ENCODE data around the gene RDH5. TPM values are rescaled to one million over a fixed set of nuclear protein-coding genes. Genes with fewer than 3 reads are reported as not detected.

RDH5 gene
- total RNA-seq, 1 donor from 2014 or later: 3.0 TPM

DNA sequence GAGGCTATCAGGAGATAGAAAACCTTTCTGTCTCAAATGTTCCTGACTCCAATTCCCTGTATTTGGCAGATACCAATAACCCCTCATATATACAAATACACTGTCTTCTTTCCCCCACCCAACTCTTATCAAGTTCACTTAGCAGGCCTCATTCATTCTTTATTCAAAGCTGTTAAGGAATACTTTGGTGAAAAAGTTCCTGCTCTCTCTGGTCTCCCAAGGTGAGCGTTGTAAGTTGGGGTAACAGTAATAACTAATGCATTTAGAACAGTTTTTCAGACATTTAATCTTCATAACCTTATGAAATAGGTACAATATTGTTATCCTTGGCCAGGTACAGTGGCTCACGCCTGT is 18.8 kb downstream of the RDH5 start:
- Mint-ChIP-seq H3K4me3 (peak overlapping the region; percentile 85), H3K27ac (no peak overlapping the region), H3K9me3 (no peaks in the 10 kb centered on the region), H3K27me3 (ENCODE audit: insufficient read depth, low read depth) (peaks cover 4% of the 10 kb centered on the region), H3K36me3 (no peaks in the 10 kb centered on the region), H3K4me1 (peaks cover 31% of the 10 kb centered on the region)
- TF ChIP-seq, protein P1, sequence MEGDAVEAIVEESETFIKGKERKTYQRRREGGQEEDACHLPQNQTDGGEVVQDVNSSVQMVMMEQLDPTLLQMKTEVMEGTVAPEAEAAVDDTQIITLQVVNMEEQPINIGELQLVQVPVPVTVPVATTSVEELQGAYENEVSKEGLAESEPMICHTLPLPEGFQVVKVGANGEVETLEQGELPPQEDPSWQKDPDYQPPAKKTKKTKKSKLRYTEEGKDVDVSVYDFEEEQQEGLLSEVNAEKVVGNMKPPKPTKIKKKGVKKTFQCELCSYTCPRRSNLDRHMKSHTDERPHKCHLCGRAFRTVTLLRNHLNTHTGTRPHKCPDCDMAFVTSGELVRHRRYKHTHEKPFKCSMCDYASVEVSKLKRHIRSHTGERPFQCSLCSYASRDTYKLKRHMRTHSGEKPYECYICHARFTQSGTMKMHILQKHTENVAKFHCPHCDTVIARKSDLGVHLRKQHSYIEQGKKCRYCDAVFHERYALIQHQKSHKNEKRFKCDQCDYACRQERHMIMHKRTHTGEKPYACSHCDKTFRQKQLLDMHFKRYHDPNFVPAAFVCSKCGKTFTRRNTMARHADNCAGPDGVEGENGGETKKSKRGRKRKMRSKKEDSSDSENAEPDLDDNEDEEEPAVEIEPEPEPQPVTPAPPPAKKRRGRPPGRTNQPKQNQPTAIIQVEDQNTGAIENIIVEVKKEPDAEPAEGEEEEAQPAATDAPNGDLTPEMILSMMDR (IDR thresholded peaks at IDR 0.05): no peak
- no peak for TF ChIP-seq EZH2 (IDR thresholded peaks at IDR 0.05)
- Histone ChIP-seq H3K27me3 (no peaks in the 10 kb centered on the region), H3K4me2 (peak overlapping the region; percentile 94), H3F3A (ENCODE audit: low read depth) (peaks cover 37% of the 10 kb centered on the region), H3K36me3 (no peaks in the 10 kb centered on the region), H4K20me1 (ENCODE audit: low read depth) (no peaks in the 10 kb centered on the region), H3K9me3 (ENCODE audit: low read depth) (no peaks in the 10 kb centered on the region), H3K79me2 (ENCODE audit: low read depth) (peaks cover 14% of the 10 kb centered on the region), H3K4me3 (no peak overlapping the region), H3K9ac (no peak overlapping the region), H2AFZ (replicated peaks) (no peak overlapping the region), H3K4me1 (peaks cover 16% of the 10 kb centered on the region), H3K27ac (no peak overlapping the region)
- DNase-seq (ENCODE audit: low spot score): no peak

DNA sequence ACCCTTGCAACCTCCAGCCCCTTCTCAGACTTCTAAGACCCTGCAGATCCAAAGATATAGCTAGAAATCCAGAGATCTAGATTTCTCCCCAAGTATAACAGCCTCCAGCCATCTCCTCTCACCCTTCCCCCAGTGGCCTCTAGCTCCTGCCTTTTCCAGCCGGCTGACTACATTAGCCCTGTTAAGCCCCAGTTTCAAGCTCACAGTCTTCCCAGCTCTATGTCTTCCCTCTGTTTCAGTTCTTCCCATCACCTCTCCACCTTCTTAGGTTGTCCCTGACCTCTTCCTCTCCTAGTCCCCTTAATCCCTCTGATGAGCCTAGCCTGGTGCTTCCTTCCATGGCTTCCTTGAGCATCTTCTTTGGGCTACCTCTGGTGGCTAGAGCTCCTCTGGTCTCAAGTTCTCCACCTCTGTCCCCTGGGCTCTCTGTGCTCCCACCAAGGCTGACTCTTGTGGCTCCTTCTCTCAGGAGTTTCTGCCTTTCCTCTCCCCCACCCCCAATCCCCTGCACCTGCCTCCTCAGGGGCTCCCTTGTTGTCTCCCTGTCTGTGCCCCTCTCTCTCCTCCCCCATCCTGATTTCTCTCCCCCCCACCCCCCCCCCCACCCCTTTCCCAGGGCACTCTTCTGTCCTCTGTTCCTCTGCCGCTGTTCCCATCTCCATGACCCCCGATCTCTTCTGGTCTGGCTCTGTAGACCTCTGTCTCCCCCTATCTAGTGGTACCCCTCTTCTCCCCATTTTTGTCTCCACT is 21.9 kb downstream of the RDH5 start:
- Histone ChIP-seq H2AFZ (replicated peaks) (peak overlapping the region; percentile 61), H3K27ac (no peak overlapping the region)

DNA sequence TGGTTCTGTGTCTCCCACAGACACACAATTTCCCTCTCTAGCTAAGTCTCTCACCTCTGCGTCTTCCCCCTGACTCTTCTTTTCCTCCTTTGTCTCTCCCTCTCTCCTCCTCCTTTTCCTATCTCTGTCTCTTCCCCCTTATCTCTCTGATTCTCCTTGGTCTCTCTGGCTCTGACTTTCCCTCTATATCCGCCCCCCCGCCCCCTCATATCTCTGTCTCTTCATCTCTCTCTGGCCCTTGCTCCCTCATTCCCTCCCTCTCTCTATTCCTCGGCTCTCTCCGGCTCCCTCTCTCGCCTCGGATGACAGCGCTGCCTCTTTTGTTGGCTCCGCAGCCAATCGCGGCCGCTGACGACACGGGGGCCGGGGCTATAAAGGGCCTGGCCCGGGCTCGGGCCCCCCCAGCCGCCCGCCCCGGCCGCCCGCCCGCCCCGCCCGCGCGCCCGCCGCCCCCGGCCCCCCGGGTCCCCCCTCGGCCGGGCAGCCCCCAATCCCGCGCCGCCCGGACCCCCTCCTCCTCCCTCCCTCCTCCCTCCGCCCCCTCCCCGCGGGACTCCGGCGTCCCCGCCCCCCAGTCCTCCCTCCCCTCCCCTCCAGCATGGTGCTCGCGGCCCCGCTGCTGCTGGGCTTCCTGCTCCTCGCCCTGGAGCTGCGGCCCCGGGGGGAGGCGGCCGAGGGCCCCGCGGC is 22.7 kb downstream of the RDH5 start, which contains the start of gene GDF11:
TSS of gene GDF11 (plus strand) at position 404 of the 687 bp plus-strand sequence. CDS start at position 599, 195 bp downstream.
- Mint-ChIP-seq H3K4me1 (peaks cover 42% of the 10 kb centered on the region), H3K4me3 (peak within 1 kb of the TSS; percentile 97), H3K27ac (peak within 1 kb of the TSS; percentile 100), H3K36me3 (peaks cover 5% of the 10 kb centered on the region), H3K9me3 (peaks cover 2% of the 10 kb centered on the region), H3K27me3 (ENCODE audit: insufficient read depth, low read depth) (no peaks in the 10 kb centered on the region)
- Histone ChIP-seq H3K4me2 (peak within 1 kb of the TSS; percentile 96), H3K4me1 (peaks cover 26% of the 10 kb centered on the region), H3K79me2 (ENCODE audit: low read depth) (peaks cover 46% of the 10 kb centered on the region), H4K20me1 (ENCODE audit: low read depth) (peaks cover 19% of the 10 kb centered on the region), H3F3A (ENCODE audit: low read depth) (peaks cover 57% of the 10 kb centered on the region), H3K27me3 (no peaks in the 10 kb centered on the region), H2AFZ (replicated peaks) (peak within 1 kb of the TSS; percentile 61), H3K9ac (peak within 1 kb of the TSS; percentile 73), H3K4me3 (peak within 1 kb of the TSS; percentile 96), H3K27ac (peak within 1 kb of the TSS; percentile 91), H3K9me3 (ENCODE audit: low read depth) (no peaks in the 10 kb centered on the region), H3K36me3 (no peaks in the 10 kb centered on the region)
- TF ChIP-seq, protein P1 (IDR thresholded peaks at IDR 0.05): no peak
- TF ChIP-seq EZH2 (IDR thresholded peaks at IDR 0.05) (no peak), EZH2phosphoT487 (IDR thresholded peaks at IDR 0.05) (no peak)
- DNase-seq (ENCODE audit: low spot score): peak; percentile 95

More for the DNA sequence above, 21.9 kb downstream of the RDH5 start:
- peaks cover under 1% of the 10 kb centered on the region for H3K27me3 Mint-ChIP-seq (ENCODE audit: insufficient read depth, low read depth)
- H3K9me3 Mint-ChIP-seq: peaks cover 2% of the 10 kb centered on the region
- peaks cover 25% of the 10 kb centered on the region for H3K4me1 ChIP-seq
- H3K4me1 Mint-ChIP-seq: peaks cover 42% of the 10 kb centered on the region
- peaks cover 38% of the 10 kb centered on the region for H3K79me2 ChIP-seq (ENCODE audit: low read depth)
- H3K4me3 ChIP-seq: peak overlapping the region; percentile 46
- no peaks in the 10 kb centered on the region for H3K36me3 Mint-ChIP-seq
- peak overlapping the region; percentile 82 for H3K4me2 ChIP-seq
- H3K36me3 ChIP-seq: no peaks in the 10 kb centered on the region
- H3K9ac ChIP-seq: no peak overlapping the region
- TF ChIP-seq EZH2phosphoT487 (IDR thresholded peaks at IDR 0.05) (no peak), EZH2 (IDR thresholded peaks at IDR 0.05) (no peak)
- TF ChIP-seq, protein P1 (IDR thresholded peaks at IDR 0.05): no peak
- no peaks in the 10 kb centered on the region for H3K9me3 ChIP-seq (ENCODE audit: low read depth)
- DNase-seq (ENCODE audit: low spot score): peak; percentile 43
- H4K20me1 ChIP-seq (ENCODE audit: low read depth): peaks cover 11% of the 10 kb centered on the region
- peak overlapping the region; percentile 89 for H3K27ac Mint-ChIP-seq
- H3K4me3 Mint-ChIP-seq: peak overlapping the region; percentile 91
- H3K27me3 ChIP-seq: no peaks in the 10 kb centered on the region
- peaks cover 61% of the 10 kb centered on the region for H3F3A ChIP-seq (ENCODE audit: low read depth)

Data from neural progenitor cell (in vitro differentiated cells).